Testis (tissue), 3 donors: ENCODE measurements around the gene SDHA. TPM values are rescaled to one million over a fixed set of nuclear protein-coding genes. Genes with fewer than 3 reads are reported as not detected.

Source experiments
- DNase-seq: peaks from one replicate; pipeline ENCODE4 v3.0.0-alpha.2; 2019
- H3K27ac ChIP-seq, 2 donors: fragments of 200-600 bp; sonication (generic); one replicate each; pipeline ENCODE4 v1.5.1; 2019
- H3K27me3 ChIP-seq: fragments of 200-600 bp; sonication (generic); one replicate; pipeline ENCODE4 v1.5.1; 2019
- H3K36me3 ChIP-seq: fragments of 200-600 bp; sonication (generic); one replicate; pipeline ENCODE4 v1.5.1; 2017; ENCODE audit warnings: low read depth; ENCODE audit errors: missing control alignments
- H3K4me1 ChIP-seq: fragments of 200-600 bp; sonication (generic); one replicate; pipeline ENCODE4 v1.5.1; 2019
- H3K4me3 ChIP-seq, 2 donors: fragments of 200-600 bp; sonication (generic); one replicate each; pipeline ENCODE4 v1.5.1; 2017 to 2019
- H3K9me3 ChIP-seq: fragments of 200-600 bp; sonication (generic); one replicate; pipeline ENCODE4 v1.5.1; 2017
- POLR2A ChIP-seq: fragments of 450-650 bp; IDR thresholded peaks from one replicate; pipeline ENCODE4 v1.6.1; 2017; ENCODE audit warnings: antibody characterized with exemption, mild to moderate bottlenecking, moderate library complexity
- WGBS, 2 donors: methylation state at CpG; one replicate each; pipeline ENCODE4 v1.1.5; 2018; 5-methylcytosine and 5-hydroxymethylcytosine counted together
- intact Hi-C: fragments of 100-400 bp; cut with DNase I; formaldehyde crosslinking; loops from one replicate; pipeline ENCODE4 v1.15.1; 2023; ENCODE audit warnings: low total_unique reads
- polyA plus RNA-seq: library from polyadenylated mRNA; stranded (reverse); fragments of 350-450 nt; fragmentation: Illumina TruSeq; extraction: RNeasy Lipid Tissue Mini Kit (QIAGEN cat#74804); gene quantifications from one replicate; pipeline ENCODE4 v1.2.3, GENCODE V29; 2014; ENCODE audit warnings: low read depth, low replicate concordance; ENCODE audit not compliant: insufficient read depth
- total RNA-seq, 2 donors: library from RNA; depleted of rRNA; stranded (reverse); fragments of >200 nt; gene quantifications; one replicate each; pipeline ENCODE4 v1.2.3, GENCODE V29; 2016
- TF ChIP-seq, protein P1 (sequence below), 3 experiments: fragments of 450-650 bp in 2 of 3; fragments of 200-600 bp in 1 of 3; sonication (generic) in 1 of 3; IDR thresholded peaks; one replicate each; pipeline ENCODE4 v1.5.1; 2016 to 2019; ENCODE audit warnings: antibody characterized with exemption in 3 of 3, mild to moderate bottlenecking in 2 of 3, moderate library complexity in 1 of 3

SDHA gene
- total and polyA plus RNA-seq, 3 donors from 2014 or later = 96.9 to 195 (median 107) TPM

DNA sequence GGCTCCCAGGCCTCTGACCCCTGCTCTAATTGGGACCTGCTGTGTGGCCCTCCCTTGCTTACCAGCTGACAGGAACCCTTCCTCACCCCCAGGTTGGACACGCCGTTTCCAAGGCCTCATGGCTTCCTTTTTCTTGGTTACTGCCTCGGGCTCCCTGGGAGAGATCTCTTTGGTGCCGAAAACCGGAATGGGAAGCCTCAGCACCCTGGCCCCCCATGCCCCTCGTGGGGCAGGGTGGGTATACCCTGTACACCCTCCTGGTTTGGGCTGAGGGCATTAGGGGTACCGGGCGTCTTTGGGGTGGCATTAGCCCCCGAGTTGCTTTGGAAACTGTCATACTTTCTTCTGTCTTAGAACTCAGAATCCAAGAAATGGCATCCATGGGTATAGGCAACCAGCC lies 37.0 kb upstream of the SDHA start:
- DNase-seq = no peak
- intact Hi-C loops = no loop called here

GRCh38 chr5:181566-181965 lies 36.6 kb upstream of the SDHA start:
- TF ChIP-seq POLR2A = no peak
- TF ChIP-seq, protein P1, sequence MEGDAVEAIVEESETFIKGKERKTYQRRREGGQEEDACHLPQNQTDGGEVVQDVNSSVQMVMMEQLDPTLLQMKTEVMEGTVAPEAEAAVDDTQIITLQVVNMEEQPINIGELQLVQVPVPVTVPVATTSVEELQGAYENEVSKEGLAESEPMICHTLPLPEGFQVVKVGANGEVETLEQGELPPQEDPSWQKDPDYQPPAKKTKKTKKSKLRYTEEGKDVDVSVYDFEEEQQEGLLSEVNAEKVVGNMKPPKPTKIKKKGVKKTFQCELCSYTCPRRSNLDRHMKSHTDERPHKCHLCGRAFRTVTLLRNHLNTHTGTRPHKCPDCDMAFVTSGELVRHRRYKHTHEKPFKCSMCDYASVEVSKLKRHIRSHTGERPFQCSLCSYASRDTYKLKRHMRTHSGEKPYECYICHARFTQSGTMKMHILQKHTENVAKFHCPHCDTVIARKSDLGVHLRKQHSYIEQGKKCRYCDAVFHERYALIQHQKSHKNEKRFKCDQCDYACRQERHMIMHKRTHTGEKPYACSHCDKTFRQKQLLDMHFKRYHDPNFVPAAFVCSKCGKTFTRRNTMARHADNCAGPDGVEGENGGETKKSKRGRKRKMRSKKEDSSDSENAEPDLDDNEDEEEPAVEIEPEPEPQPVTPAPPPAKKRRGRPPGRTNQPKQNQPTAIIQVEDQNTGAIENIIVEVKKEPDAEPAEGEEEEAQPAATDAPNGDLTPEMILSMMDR (IDR thresholded peaks at IDR 0.05) = no peak
- H3K27me3 ChIP-seq = no peaks in the 10 kb centered on the region
- no peaks in the 10 kb centered on the region for H3K9me3 ChIP-seq
- no peak for DNase-seq
- H3K36me3 ChIP-seq = no peaks in the 10 kb centered on the region
- no peaks in the 10 kb centered on the region for H3K4me1 ChIP-seq
- intact Hi-C loops = no loop called here
- WGBS, 2 donors = 96% methylated on average over 19 to 22 of the region's 22 CpGs
- H3K4me3 ChIP-seq = no peak overlapping the region
- no peak overlapping the region for H3K27ac ChIP-seq

More for the DNA sequence above, 37.0 kb upstream of the SDHA start:
- Histone ChIP-seq H3K9me3 (no peaks in the 10 kb centered on the region), H3K4me3 (no peak overlapping the region), H3K4me1 (no peaks in the 10 kb centered on the region), H3K27ac (no peak overlapping the region), H3K27me3 (no peaks in the 10 kb centered on the region), H3K36me3 (no peaks in the 10 kb centered on the region)
- WGBS, 2 donors = 96 to 97% methylated on average over 9 of the region's 9 CpGs
- TF ChIP-seq, protein P1 (IDR thresholded peaks at IDR 0.05) = no peak
- no peak for TF ChIP-seq POLR2A

DNA sequence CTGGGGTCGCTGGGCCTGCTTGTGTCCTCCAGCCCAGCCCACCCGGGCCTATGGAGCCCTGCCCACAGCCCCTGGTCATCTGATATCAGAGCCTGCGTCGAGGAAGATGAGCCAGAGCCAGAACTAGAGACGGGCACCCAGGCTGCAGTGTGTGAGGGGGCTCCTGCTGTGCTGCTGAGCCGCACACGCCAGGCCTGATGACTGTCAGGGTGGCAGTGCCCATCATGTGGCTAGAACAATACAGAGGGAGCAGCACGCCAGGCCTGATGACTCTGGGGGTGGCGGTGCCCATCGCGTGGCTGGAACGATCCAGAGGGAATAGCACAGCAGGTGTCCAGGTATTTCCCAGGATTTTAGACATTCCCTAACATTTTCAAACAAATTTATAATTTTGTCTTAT lies 36.0 kb upstream of the SDHA start:
- no peak for DNase-seq

DNA sequence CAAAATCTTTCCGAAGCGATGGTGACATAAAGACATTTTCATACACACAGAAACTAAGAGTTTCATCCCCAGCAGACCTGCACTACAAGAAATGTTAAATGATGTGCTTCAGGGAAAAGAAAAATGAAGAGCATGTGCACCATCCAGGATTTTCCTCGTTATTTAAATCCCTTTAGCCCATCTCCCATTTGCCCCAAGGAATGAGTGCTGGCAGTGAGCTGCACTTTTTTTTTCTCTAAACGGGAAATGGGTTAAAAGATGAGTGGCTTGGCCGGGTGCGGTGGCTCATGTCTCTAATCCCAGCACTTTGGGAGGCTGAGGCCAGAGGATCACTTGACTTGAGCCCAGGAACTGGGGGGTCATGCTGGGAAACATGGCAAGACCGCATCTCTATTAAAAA lies 33.6 kb upstream of the SDHA start:
- intact Hi-C loops = no loop called here
- no peak for DNase-seq
- Histone ChIP-seq H3K27me3 (no peaks in the 10 kb centered on the region), H3K27ac (no peak overlapping the region), H3K4me3 (no peak overlapping the region), H3K4me1 (no peaks in the 10 kb centered on the region), H3K9me3 (no peaks in the 10 kb centered on the region), H3K36me3 (no peaks in the 10 kb centered on the region)
- 80 to 88% methylated on average over 7 of the region's 7 CpGs for WGBS, 2 donors
- no peak for TF ChIP-seq POLR2A
- TF ChIP-seq, protein P1 (IDR thresholded peaks at IDR 0.05) = no peak

More for the DNA sequence above, 36.0 kb upstream of the SDHA start:
- Histone ChIP-seq H3K36me3 (no peaks in the 10 kb centered on the region), H3K27ac (no peak overlapping the region), H3K27me3 (no peaks in the 10 kb centered on the region), H3K4me3 (no peak overlapping the region), H3K4me1 (no peaks in the 10 kb centered on the region), H3K9me3 (no peaks in the 10 kb centered on the region)
- intact Hi-C loops = no loop called here
- WGBS, 2 donors = 92 to 99% methylated on average over 11 to 12 of the region's 12 CpGs
- TF ChIP-seq, protein P1 (IDR thresholded peaks at IDR 0.05) = no peak
- no peak for TF ChIP-seq POLR2A
